ENCODE results near the gene PHTF2. TPM values are rescaled to one million over a fixed set of nuclear protein-coding genes. Genes with fewer than 3 reads are reported as not detected.

PHTF2 gene
- total and polyA plus RNA-seq, 10 of the 15 experiments (the other 5 are each of a cell fraction or from before 2014, with no cell fraction given), result 12.9 to 41.8 (median 27.0) TPM

DNA sequence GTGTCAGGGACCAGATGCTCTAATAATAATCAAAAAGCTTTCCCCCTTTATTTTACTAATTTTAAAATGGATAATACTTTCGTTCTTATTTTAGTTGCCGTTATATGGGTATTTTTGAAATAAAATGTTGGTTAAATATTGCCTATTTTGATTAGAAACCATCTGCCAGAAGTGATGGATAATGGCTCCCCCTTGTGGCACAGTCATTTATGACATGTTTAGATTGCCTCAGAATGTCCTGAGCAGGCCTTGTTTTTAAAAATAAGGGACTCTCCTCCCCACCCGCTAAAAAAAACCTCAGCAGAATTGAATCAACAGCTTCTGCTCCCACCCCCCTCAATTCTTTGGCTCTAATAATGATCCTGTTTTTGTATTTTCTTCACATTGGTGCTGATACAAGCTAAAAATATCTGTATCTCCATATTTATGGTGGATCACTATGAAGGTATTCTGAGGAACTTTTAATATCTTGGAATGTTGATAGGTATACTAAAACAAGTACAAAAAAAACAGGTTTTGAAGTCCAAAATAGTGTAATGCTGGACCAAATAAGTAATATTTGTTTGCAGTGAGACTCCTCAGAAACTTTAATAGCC lies 39.2 kb upstream of the PHTF2 start:
- peaks cover 40% of the 10 kb centered on the region for H3K79me2 ChIP-seq (ENCODE audit: control insufficient read depth, insufficient read depth, low read length)
- SMC1A ChIA-PET (ENCODE audit: uncharacterized antibody, unreplicated experiment), result interaction anchor here (0.6 to 3.6 kb wide), 24 partner anchors 11 to 489 kb away, joined by 3 to 75 read pairs (median 4); no protein-coding TSS in a partner anchor
- 0% methylated on average over 3 of the region's 3 CpGs for WGBS (ENCODE audit: insufficient coverage, insufficient replicate concordance, low lambda C conversion rate, missing lambda C conversion rate)
- intact Hi-C loops (cut with micrococcal nuclease; ENCODE audit: unreplicated experiment), result loop anchor here (1.0 to 5.0 kb wide), 3 partner anchors 63 to 102 kb away; partner anchors contain the start of gene RSBN1L
- peak; percentile 38 for DNase-seq (ENCODE audit: low read depth, low spot score)
- POLR2A ChIA-PET, result interaction anchor here (1.0 kb wide), 1 partner anchor 43 kb away, joined by 4 read pairs; no protein-coding TSS in a partner anchor
- no peak overlapping the region for H2AFZ ChIP-seq (ENCODE audit: control insufficient read depth, low read depth, low read length)
- H3K27me3 ChIP-seq (replicated peaks in 1 of 2; ENCODE audit: control insufficient read depth in 2 of 2, insufficient read depth in 2 of 2, low read length in 1 of 2), result no peaks in the 10 kb centered on the region
- in situ Hi-C loops (cut with MboI), result no loop called here
- RAD21 ChIA-PET (ENCODE audit: unreplicated experiment), result interaction anchor here (0.8 to 3.7 kb wide), 12 partner anchors 12 to 428 kb away, joined by 3 to 58 read pairs (median 4); no protein-coding TSS in a partner anchor
- H3K36me3 ChIP-seq (ENCODE audit: control insufficient read depth in 2 of 2, insufficient read depth in 2 of 2, low read length in 1 of 2), result peaks cover 0 to 2% of the 10 kb centered on the region in 2 experiments; a peak in 2 of 4 replicates
- peaks cover 3% of the 10 kb centered on the region; the same call in 1 of the 2 replicates for H3K4me1 ChIP-seq (ENCODE audit: control insufficient read depth, insufficient read depth, low read length)
- H3K4me2 ChIP-seq (ENCODE audit: control insufficient read depth, insufficient read depth), result no peak overlapping the region
- no peaks in the 10 kb centered on the region for H3K9me3 ChIP-seq (replicated peaks; ENCODE audit: control insufficient read depth, insufficient read depth, low read length)
- FAIRE-seq, result peak; percentile 97
- H3K27ac ChIP-seq (ENCODE audit: control insufficient read depth, insufficient read depth), result no peak overlapping the region
- peak; percentile 83 for ATAC-seq
- BruUV-seq (replicated peaks), result no TSS peak
- CTCF ChIA-PET, result interaction anchor here (0.6 to 3.7 kb wide), 34 partner anchors 11 to 572 kb away, joined by 3 to 225 read pairs (median 4); partner anchors contain the start of genes PHTF2, RSBN1L and TMEM60
- H4K20me1 ChIP-seq (ENCODE audit: control insufficient read depth, insufficient read depth), result no peaks in the 10 kb centered on the region
- H3K9ac ChIP-seq (ENCODE audit: control insufficient read depth, insufficient read depth, low read length), result no peak overlapping the region
- no peak overlapping the region for H3K4me3 ChIP-seq
- TF ChIP-seq EGR1 (IDR thresholded peaks at IDR 0.05; ENCODE audit: borderline replicate concordance in 1 of 2, low read depth in 2 of 2, low read length in 2 of 2) (no peak), STAT3 (IDR thresholded peaks at IDR 0.05; ENCODE audit: low read depth, low read length) (no peak), SMARCA5 (IDR thresholded peaks at IDR 0.05) (no peak), NBN (IDR thresholded peaks at IDR 0.05) (no peak), KLF5 (IDR thresholded peaks at IDR 0.05; ENCODE audit: partially characterized antibody) (no peak)
- TF ChIP-seq, protein P1, sequence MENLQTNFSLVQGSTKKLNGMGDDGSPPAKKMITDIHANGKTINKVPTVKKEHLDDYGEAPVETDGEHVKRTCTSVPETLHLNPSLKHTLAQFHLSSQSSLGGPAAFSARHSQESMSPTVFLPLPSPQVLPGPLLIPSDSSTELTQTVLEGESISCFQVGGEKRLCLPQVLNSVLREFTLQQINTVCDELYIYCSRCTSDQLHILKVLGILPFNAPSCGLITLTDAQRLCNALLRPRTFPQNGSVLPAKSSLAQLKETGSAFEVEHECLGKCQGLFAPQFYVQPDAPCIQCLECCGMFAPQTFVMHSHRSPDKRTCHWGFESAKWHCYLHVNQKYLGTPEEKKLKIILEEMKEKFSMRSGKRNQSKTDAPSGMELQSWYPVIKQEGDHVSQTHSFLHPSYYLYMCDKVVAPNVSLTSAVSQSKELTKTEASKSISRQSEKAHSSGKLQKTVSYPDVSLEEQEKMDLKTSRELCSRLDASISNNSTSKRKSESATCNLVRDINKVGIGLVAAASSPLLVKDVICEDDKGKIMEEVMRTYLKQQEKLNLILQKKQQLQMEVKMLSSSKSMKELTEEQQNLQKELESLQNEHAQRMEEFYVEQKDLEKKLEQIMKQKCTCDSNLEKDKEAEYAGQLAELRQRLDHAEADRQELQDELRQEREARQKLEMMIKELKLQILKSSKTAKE (IDR thresholded peaks at IDR 0.05; ENCODE audit: low read depth, poor library complexity, severe bottlenecking), result peak; percentile 46
- TF ChIP-seq, protein P2, sequence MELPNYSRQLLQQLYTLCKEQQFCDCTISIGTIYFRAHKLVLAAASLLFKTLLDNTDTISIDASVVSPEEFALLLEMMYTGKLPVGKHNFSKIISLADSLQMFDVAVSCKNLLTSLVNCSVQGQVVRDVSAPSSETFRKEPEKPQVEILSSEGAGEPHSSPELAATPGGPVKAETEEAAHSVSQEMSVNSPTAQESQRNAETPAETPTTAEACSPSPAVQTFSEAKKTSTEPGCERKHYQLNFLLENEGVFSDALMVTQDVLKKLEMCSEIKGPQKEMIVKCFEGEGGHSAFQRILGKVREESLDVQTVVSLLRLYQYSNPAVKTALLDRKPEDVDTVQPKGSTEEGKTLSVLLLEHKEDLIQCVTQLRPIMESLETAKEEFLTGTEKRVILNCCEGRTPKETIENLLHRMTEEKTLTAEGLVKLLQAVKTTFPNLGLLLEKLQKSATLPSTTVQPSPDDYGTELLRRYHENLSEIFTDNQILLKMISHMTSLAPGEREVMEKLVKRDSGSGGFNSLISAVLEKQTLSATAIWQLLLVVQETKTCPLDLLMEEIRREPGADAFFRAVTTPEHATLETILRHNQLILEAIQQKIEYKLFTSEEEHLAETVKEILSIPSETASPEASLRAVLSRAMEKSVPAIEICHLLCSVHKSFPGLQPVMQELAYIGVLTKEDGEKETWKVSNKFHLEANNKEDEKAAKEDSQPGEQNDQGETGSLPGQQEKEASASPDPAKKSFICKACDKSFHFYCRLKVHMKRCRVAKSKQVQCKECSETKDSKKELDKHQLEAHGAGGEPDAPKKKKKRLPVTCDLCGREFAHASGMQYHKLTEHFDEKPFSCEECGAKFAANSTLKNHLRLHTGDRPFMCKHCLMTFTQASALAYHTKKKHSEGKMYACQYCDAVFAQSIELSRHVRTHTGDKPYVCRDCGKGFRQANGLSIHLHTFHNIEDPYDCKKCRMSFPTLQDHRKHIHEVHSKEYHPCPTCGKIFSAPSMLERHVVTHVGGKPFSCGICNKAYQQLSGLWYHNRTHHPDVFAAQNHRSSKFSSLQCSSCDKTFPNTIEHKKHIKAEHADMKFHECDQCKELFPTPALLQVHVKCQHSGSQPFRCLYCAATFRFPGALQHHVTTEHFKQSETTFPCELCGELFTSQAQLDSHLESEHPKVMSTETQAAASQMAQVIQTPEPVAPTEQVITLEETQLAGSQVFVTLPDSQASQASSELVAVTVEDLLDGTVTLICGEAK (IDR thresholded peaks at IDR 0.05; ENCODE audit: borderline replicate concordance), result no peak
- TF ChIP-seq, protein P3, sequence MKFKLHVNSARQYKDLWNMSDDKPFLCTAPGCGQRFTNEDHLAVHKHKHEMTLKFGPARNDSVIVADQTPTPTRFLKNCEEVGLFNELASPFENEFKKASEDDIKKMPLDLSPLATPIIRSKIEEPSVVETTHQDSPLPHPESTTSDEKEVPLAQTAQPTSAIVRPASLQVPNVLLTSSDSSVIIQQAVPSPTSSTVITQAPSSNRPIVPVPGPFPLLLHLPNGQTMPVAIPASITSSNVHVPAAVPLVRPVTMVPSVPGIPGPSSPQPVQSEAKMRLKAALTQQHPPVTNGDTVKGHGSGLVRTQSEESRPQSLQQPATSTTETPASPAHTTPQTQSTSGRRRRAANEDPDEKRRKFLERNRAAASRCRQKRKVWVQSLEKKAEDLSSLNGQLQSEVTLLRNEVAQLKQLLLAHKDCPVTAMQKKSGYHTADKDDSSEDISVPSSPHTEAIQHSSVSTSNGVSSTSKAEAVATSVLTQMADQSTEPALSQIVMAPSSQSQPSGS (IDR thresholded peaks at IDR 0.05; ENCODE audit: low read length), result no peak
- TF ChIP-seq, protein P4, sequence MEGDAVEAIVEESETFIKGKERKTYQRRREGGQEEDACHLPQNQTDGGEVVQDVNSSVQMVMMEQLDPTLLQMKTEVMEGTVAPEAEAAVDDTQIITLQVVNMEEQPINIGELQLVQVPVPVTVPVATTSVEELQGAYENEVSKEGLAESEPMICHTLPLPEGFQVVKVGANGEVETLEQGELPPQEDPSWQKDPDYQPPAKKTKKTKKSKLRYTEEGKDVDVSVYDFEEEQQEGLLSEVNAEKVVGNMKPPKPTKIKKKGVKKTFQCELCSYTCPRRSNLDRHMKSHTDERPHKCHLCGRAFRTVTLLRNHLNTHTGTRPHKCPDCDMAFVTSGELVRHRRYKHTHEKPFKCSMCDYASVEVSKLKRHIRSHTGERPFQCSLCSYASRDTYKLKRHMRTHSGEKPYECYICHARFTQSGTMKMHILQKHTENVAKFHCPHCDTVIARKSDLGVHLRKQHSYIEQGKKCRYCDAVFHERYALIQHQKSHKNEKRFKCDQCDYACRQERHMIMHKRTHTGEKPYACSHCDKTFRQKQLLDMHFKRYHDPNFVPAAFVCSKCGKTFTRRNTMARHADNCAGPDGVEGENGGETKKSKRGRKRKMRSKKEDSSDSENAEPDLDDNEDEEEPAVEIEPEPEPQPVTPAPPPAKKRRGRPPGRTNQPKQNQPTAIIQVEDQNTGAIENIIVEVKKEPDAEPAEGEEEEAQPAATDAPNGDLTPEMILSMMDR (IDR thresholded peaks at IDR 0.05 in 2 of 3, conservative IDR thresholded peaks at IDR 0.05 in 1 of 3; ENCODE audit: control insufficient read depth in 2 of 3, extremely low read depth in 1 of 3, insufficient read depth in 1 of 3, low read depth in 3 of 3, low read length in 3 of 3), result peak; percentile 61 to 79 (median 78)
